Measurements from ENCODE around the gene CLNS1A.
"Not testable (repeated sequence)": the region's sequence is repeated elsewhere in the genome, so short reads cannot be mapped to it uniquely, and the experiment has no call there.

The CLNS1A gene

DNA sequence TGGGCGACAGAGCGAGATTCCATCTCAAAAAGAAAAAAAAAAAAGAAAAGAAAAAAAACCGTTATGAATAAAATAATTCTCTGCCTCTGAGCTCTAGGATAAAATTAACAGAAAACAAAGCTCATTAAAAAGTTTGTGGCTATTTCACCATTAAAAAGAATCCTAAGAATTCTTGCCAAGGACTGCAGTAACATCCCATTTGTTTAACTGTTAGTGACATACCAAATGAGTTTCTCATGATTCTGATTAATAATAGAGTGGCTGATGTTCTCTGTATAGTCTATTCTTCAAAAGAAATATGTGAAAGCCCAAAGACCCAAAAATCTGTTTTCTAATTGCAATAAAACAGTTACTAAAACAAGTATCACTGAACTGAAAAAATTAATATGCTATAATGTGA, 19.7 kb downstream of the CLNS1A start:
- DNase-seq: peak; percentile 58

DNA sequence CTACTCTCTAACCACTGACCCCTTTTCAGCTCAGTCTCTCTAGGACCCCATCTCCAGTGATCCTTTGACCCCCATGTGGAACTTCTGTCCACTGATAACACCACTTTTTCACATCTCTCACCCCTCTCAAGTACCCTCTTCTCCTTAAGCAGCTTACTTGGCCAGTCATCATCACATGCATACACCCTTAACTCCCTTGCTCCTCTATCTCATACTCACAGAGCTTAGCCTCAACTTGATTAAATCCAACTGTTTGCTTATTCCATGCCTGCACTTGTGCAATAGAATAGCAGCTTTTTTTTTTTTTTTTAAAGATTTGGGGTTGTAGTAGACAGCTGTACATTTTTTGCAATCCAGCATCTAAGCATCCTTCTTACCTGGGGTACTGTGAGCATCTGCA, 25.7 kb downstream of the CLNS1A start:
- no peak for DNase-seq

- no peak for DNase-seq
Observed at GRCh38 chr11:77609234-77609633, 28.4 kb downstream of the CLNS1A start.

GRCh38 chr11:77604281-77604680, 33.3 kb downstream of the CLNS1A start:
- no peak for DNase-seq

GRCh38 chr11:77602381-77603088, 35.1 kb downstream of the CLNS1A start:
- DNase-seq: peak; percentile 90

GRCh38 chr11:77598195-77598594, 39.4 kb downstream of the CLNS1A start:
- no peak for DNase-seq

- peak; percentile 67 for DNase-seq
Observed at GRCh38 chr11:77596626-77597025, 41.0 kb downstream of the CLNS1A start.

GRCh38 chr11:77593883-77594282, 43.7 kb downstream of the CLNS1A start:
- DNase-seq: no peak

GRCh38 chr11:77592727-77593126, 44.9 kb downstream of the CLNS1A start:
- no peak for DNase-seq

GRCh38 chr11:77590194-77590782, 47.3 kb downstream of the CLNS1A start:
- DNase-seq: peak; percentile 39

DNA sequence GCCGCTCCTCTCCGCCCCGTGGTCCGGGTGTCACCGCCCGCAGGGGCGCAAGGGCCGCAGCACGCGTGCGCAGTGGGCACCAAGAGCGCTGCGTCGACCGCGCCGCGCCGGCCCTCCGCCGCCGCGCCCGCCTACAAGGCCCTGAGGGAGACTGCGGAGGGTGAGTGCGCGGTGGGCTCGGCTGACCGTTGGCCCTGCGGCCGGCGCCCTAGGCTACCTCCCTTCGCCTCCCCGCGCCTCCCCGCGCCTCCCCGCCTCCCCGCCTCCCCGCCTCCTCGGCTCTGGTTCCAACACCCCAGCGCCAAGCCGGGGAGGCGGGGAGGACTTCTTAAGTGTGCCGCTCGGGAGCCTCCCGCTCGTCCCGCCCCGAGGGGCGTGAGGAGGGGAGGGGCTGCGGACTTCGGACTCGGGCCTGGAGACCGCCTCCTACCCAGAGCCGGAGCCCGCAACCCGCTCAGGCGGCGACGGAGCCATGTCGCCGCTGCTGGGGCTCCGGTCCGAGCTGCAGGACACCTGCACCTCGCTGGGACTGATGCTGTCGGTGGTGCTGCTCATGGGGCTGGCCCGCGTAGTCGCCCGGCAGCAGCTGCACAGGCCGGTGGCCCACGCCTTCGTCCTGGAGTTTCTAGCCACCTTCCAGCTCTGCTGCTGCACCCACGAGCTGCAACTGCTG, 47.9 kb downstream of the CLNS1A start, which contains the start of gene AQP11:
TSS of gene AQP11 (plus strand) at position 433 of the 673 bp plus-strand sequence. CDS start at position 473, 40 bp downstream.
- peak; percentile 86 for DNase-seq

GRCh38 chr11:77589181-77589520, 48.4 kb downstream of the CLNS1A start:
- no peak for DNase-seq

DNA sequence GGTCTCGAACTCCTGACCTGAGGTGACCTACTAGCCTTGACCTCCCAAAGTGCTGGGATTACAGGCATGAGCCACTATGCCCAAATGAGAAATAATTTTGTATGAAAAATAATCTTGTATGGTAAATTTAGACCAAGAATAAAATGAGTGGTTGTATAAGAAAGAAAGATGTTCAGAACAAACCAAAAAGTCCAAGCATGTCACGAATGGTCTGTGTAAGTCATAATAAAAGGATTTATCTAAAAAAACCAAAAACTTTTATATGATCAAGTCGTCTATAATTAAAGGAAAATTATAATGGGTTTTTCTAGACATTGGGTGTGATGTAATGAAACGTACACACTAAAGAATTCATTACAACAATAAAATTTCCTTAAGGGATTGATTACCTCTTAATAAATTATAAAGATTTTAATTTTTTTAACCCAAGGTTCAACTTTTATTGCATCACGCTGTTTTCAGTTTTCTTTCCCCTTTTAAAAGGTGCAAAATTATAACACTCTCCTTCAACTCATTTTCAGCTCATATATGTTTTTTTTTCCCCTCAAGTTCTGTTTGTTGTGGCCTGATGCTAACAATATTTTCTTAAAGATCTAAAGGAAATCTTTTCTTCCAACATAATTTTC, 56.8 kb downstream of the CLNS1A start:
- peak; percentile 34 for DNase-seq

- not testable (repeated sequence) for DNase-seq
Observed at GRCh38 chr11:77575428-77575827, 62.2 kb downstream of the CLNS1A start.

- not testable (repeated sequence) for DNase-seq
Observed at GRCh38 chr11:77570896-77571295, 66.7 kb downstream of the CLNS1A start.

- no peak for DNase-seq
Observed at GRCh38 chr11:77569676-77570070, 67.9 kb downstream of the CLNS1A start.

GRCh38 chr11:77568916-77569675, 68.5 kb downstream of the CLNS1A start:
- no peak for DNase-seq

GRCh38 chr11:77568306-77568705, 69.3 kb downstream of the CLNS1A start:
- no peak for DNase-seq
